ENCODE data around the gene GALNT13.

The GALNT13 gene

DNA sequence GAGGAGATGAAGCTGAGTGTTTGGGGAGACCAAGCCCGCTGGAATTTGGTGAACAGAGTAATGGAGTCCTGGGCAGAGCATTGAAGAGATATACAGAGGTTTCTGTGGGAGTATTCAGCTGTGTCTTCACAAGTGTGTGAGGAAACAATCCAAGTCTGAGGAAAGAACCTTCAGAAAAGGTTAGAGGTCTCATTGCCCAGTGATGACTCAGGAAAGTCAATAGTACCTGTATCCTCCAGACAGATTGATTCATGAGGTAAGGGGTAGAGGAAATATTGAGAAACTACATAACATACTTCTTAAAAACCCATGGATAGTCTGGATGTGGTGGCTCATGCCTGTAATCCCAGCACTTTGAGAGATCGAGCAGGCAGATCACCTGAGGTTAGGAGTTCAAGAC, 392.3 kb downstream of the GALNT13 start:
- H3K4me3 ChIP-seq (ENCODE audit: low read length): no peak overlapping the region
- DNase-seq (ENCODE audit: low read depth): no peak
- TF ChIP-seq, protein P1, sequence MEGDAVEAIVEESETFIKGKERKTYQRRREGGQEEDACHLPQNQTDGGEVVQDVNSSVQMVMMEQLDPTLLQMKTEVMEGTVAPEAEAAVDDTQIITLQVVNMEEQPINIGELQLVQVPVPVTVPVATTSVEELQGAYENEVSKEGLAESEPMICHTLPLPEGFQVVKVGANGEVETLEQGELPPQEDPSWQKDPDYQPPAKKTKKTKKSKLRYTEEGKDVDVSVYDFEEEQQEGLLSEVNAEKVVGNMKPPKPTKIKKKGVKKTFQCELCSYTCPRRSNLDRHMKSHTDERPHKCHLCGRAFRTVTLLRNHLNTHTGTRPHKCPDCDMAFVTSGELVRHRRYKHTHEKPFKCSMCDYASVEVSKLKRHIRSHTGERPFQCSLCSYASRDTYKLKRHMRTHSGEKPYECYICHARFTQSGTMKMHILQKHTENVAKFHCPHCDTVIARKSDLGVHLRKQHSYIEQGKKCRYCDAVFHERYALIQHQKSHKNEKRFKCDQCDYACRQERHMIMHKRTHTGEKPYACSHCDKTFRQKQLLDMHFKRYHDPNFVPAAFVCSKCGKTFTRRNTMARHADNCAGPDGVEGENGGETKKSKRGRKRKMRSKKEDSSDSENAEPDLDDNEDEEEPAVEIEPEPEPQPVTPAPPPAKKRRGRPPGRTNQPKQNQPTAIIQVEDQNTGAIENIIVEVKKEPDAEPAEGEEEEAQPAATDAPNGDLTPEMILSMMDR (conservative IDR thresholded peaks at IDR 0.05; ENCODE audit: low read depth, low read length): no peak

DNA sequence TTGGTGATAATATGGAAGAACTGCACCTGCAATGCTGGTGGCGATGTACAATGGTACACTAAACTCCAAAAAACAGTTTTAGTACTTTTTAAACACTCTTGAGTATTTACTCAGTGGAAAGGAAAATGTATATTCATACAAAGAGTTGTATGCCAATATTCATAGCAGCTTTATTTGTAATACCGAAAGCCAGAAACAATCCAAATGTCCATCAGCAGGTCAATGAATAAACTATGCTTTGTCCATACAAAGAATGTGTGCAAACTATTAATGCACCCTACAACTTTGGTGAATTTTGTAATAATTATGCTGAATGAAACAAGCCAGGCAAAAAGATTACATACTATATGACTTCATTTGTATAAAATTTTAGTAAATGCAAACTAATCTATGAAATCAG, 396.3 kb downstream of the GALNT13 start:
- no peak overlapping the region for H3K4me3 ChIP-seq (ENCODE audit: low read length)
- TF ChIP-seq, protein P1 (conservative IDR thresholded peaks at IDR 0.05; ENCODE audit: low read depth, low read length): no peak
- DNase-seq (ENCODE audit: low read depth): no peak

DNA sequence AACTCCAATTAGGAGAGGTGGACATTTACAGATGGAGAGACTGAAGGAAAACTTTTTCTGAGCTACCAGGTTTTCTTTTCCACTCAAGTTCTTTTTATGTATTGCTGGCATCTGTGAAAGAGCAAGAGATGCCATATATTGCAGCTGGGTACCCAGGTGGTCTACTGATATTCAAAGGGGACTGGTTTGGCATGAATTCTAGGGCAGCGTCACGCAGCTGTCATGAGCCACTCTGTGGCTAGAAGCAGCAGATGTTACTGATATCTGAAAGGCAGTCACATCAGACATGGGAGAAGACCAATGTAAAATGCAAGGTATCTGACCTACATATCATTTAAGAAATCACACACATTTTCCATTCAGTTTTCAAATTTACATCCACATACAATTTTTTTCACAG, 408.8 kb downstream of the GALNT13 start:
- TF ChIP-seq, protein P1 (conservative IDR thresholded peaks at IDR 0.05; ENCODE audit: low read depth, low read length): no peak
- DNase-seq (ENCODE audit: low read depth): no peak
- no peak overlapping the region for H3K4me3 ChIP-seq (ENCODE audit: low read length)

DNA sequence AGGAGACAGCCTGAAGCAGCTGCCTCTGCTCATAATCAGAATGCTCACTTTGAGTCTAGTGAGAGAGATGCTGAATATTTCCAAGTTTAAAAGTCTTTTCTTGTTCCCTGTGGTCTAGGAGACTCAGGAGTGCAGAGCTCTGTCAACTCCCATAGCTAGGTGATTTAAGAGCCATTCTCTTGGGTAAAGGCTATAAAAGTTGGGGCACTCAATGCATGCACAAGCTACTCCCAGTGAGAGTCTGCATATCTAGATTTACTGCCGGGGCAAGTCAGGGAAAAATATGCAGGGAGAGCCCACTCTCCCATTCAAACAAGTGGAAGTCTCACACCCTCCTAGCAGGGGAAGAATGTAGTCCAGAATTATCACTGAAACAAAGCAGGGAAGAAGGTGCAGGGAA, 418.1 kb downstream of the GALNT13 start:
- TF ChIP-seq, protein P1 (conservative IDR thresholded peaks at IDR 0.05; ENCODE audit: low read depth, low read length): no peak
- H3K4me3 ChIP-seq (ENCODE audit: low read length): no peak overlapping the region
- no peak for DNase-seq (ENCODE audit: low read depth)

DNA sequence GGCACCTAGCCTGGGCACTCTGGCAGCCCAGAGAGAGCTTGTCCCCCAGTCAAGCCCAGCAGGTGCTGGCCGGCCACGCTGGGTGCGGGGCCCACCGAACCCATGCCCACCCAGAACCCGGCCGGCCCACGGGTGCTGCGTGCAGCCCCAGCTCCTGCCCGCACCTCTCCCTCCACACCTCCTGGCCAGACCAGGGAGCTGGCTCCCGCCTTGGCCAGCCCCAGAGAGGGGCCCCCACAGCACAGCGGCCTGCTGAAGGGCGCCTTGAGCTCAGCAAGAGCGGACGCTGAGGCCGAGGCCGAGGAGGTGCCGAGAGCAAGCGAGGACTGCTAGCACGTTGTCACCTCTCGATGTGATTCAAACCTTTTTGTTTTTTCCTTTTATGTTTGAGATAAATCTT, 419.8 kb downstream of the GALNT13 start:
- DNase-seq (ENCODE audit: low read depth): no peak
- TF ChIP-seq, protein P1 (conservative IDR thresholded peaks at IDR 0.05; ENCODE audit: low read depth, low read length): no peak
- no peak overlapping the region for H3K4me3 ChIP-seq (ENCODE audit: low read length)

DNA sequence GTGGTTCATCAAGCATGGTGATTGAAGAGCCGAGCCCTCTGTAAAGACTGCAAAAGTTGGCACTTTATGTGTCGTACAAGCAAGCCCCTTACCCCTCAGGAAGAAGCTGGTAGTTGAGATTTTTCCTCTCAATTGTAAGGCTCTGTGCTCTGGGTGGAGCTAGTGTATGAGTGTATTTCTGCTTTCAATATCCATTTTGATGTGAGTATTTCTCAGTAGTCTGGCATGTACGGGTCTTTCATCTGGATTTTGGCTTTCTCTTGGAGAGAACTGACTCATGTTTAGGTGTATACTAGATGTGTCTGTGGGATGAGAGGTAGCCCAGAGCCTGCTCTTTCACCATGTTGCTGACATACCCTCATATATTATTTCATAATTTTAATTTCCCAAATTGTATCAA, 420.2 kb downstream of the GALNT13 start:
- TF ChIP-seq, protein P1 (conservative IDR thresholded peaks at IDR 0.05; ENCODE audit: low read depth, low read length): no peak
- H3K4me3 ChIP-seq (ENCODE audit: low read length): no peak overlapping the region
- no peak for DNase-seq (ENCODE audit: low read depth)

DNA sequence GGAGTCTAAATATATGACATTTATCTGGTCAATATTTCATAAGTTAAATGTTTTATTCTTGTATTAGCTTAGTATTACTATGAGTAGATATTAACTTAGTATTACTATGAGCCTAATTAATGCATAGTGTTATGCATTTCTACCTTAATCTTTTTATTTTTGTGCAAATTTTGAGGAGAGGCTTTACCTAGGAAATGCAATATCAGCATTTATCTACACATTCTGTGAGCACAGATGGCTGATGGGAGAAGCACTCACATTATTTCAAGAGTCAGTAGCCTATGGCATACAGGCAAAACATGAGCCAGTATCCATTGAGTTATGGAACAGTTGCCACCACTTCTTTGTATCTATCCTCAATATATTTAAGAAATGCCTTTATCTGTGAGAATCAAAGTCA, 422.1 kb downstream of the GALNT13 start:
- TF ChIP-seq, protein P1 (conservative IDR thresholded peaks at IDR 0.05; ENCODE audit: low read depth, low read length): no peak
- H3K4me3 ChIP-seq (ENCODE audit: low read length): no peak overlapping the region

More for the DNA sequence above, 422.1 kb downstream of the GALNT13 start:
- no peak for DNase-seq (ENCODE audit: low read depth)
